ENCODE results near the gene SH3D19. TPM values are rescaled to one million over a fixed set of nuclear protein-coding genes. Genes with fewer than 3 reads are reported as not detected.
A peak's percentile ranks its signal among the peaks of the same experiment; 100 is the strongest.

Gene SH3D19
- total and polyA plus RNA-seq, 9 donors, result 44.0 to 117 (median 91.4) TPM

GRCh38 chr4:151339467-151339866 lies 14.1 kb upstream of the SH3D19 start:
- no peak for TF ChIP-seq EP300 (IDR thresholded peaks at IDR 0.05)
- TF ChIP-seq POLR2A (IDR thresholded peaks at IDR 0.05), result no peak
- TF ChIP-seq, protein P1, sequence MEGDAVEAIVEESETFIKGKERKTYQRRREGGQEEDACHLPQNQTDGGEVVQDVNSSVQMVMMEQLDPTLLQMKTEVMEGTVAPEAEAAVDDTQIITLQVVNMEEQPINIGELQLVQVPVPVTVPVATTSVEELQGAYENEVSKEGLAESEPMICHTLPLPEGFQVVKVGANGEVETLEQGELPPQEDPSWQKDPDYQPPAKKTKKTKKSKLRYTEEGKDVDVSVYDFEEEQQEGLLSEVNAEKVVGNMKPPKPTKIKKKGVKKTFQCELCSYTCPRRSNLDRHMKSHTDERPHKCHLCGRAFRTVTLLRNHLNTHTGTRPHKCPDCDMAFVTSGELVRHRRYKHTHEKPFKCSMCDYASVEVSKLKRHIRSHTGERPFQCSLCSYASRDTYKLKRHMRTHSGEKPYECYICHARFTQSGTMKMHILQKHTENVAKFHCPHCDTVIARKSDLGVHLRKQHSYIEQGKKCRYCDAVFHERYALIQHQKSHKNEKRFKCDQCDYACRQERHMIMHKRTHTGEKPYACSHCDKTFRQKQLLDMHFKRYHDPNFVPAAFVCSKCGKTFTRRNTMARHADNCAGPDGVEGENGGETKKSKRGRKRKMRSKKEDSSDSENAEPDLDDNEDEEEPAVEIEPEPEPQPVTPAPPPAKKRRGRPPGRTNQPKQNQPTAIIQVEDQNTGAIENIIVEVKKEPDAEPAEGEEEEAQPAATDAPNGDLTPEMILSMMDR (IDR thresholded peaks at IDR 0.05), result no peak
- no peaks in the 10 kb centered on the region for H3K27me3 ChIP-seq
- 88 to 94% (median 92%) methylated on average over 2 of the region's 2 CpGs for WGBS, 3 donors
- H3K27ac ChIP-seq, result no peak overlapping the region
- H3K4me1 ChIP-seq (ENCODE audit: insufficient read depth), result no peaks in the 10 kb centered on the region
- H3K4me3 ChIP-seq, result no peak overlapping the region
- intact Hi-C loops (cut with DNase I), result no loop called here
- no peaks in the 10 kb centered on the region for H3K9me3 ChIP-seq
- no peaks in the 10 kb centered on the region for H3K36me3 ChIP-seq
- no peak for DNase-seq

- H3K27ac ChIP-seq, result no peak overlapping the region
- 86 to 93% (median 89%) methylated on average over 1 of the region's 1 CpG for WGBS, 3 donors
- no peaks in the 10 kb centered on the region for H3K27me3 ChIP-seq
- H3K9me3 ChIP-seq, result no peaks in the 10 kb centered on the region
- H3K4me3 ChIP-seq, result no peak overlapping the region
- no peaks in the 10 kb centered on the region for H3K36me3 ChIP-seq
- intact Hi-C loops (cut with DNase I), result no loop called here
- H3K4me1 ChIP-seq (ENCODE audit: insufficient read depth), result no peaks in the 10 kb centered on the region
- DNase-seq, result no peak
- no peak for TF ChIP-seq EP300 (IDR thresholded peaks at IDR 0.05)
- TF ChIP-seq POLR2A (IDR thresholded peaks at IDR 0.05), result no peak
These were observed 6.1 kb upstream of the SH3D19 start for GRCh38 chr4:151331276-151332042.

GRCh38 chr4:151329217-151330007 lies 4.0 kb upstream of the SH3D19 start:
- TF ChIP-seq EP300 (IDR thresholded peaks at IDR 0.05), result no peak
- TF ChIP-seq, protein P1 (IDR thresholded peaks at IDR 0.05), result no peak
- TF ChIP-seq POLR2A (IDR thresholded peaks at IDR 0.05), result no peak
- Histone ChIP-seq H3K27ac (no peak overlapping the region), H3K27me3 (no peaks in the 10 kb centered on the region), H3K4me1 (ENCODE audit: insufficient read depth) (no peaks in the 10 kb centered on the region), H3K36me3 (no peaks in the 10 kb centered on the region), H3K4me3 (no peak overlapping the region), H3K9me3 (no peaks in the 10 kb centered on the region)
- no peak for DNase-seq
- 90 to 95% (median 91%) methylated on average over 4 of the region's 4 CpGs for WGBS, 3 donors
- intact Hi-C loops (cut with DNase I), result loop anchor here in 2 of 4 donors (10.0 kb wide), 2 partner anchors 165 to 195 kb away; no protein-coding TSS in a partner anchor

DNA sequence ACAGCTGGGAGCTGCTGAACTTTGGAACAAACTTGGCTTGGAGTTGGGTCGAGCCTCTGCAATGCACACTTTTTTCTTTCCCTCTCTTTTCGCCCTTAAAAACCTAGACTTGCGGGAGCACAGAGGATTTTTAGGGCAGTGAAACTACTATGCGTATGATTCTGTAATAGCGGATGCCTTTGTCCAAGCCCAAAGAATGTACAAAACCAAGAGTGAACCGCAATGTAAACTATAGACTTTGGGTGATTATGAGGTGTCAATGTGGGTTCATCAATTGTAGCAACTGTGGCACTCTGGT lies 493 bp upstream of the SH3D19 start:
- intact Hi-C loops (cut with DNase I), result loop anchor here in 2 of 4 donors (10.0 kb wide), 2 partner anchors 161 to 191 kb away; no protein-coding TSS in a partner anchor
- DNase-seq, result no peak
- Histone ChIP-seq H3K4me3 (peak overlapping the region; percentile 80), H3K27ac (peak overlapping the region; percentile 84 to 93), H3K36me3 (no peaks in the 10 kb centered on the region), H3K4me1 (ENCODE audit: insufficient read depth) (peaks cover 9% of the 10 kb centered on the region), H3K9me3 (no peaks in the 10 kb centered on the region), H3K27me3 (no peaks in the 10 kb centered on the region)
- 17 to 28% (median 22%) methylated on average over 6 of the region's 6 CpGs for WGBS, 3 donors
- no peak for TF ChIP-seq POLR2A (IDR thresholded peaks at IDR 0.05)
- TF ChIP-seq, protein P1 (IDR thresholded peaks at IDR 0.05), result no peak
- TF ChIP-seq EP300 (IDR thresholded peaks at IDR 0.05), result no peak

Data from ovary (tissue), 9 donors.